GM11168 (cell line): ENCODE results near the gene XIRP1.
"Not testable (repeated sequence)": the region's sequence is repeated elsewhere in the genome, so short reads cannot be mapped to it uniquely, and the experiment has no call there.

Experiments
- in situ Hi-C: fragments of 300-500 bp; cut with MboI; formaldehyde crosslinking; loops from one replicate; pipeline ENCODE4 v1.12.0; 2022; ENCODE audit warnings: low sequenced_read_pairs; ENCODE audit not compliant: unreplicated experiment

XIRP1 gene, protein sequence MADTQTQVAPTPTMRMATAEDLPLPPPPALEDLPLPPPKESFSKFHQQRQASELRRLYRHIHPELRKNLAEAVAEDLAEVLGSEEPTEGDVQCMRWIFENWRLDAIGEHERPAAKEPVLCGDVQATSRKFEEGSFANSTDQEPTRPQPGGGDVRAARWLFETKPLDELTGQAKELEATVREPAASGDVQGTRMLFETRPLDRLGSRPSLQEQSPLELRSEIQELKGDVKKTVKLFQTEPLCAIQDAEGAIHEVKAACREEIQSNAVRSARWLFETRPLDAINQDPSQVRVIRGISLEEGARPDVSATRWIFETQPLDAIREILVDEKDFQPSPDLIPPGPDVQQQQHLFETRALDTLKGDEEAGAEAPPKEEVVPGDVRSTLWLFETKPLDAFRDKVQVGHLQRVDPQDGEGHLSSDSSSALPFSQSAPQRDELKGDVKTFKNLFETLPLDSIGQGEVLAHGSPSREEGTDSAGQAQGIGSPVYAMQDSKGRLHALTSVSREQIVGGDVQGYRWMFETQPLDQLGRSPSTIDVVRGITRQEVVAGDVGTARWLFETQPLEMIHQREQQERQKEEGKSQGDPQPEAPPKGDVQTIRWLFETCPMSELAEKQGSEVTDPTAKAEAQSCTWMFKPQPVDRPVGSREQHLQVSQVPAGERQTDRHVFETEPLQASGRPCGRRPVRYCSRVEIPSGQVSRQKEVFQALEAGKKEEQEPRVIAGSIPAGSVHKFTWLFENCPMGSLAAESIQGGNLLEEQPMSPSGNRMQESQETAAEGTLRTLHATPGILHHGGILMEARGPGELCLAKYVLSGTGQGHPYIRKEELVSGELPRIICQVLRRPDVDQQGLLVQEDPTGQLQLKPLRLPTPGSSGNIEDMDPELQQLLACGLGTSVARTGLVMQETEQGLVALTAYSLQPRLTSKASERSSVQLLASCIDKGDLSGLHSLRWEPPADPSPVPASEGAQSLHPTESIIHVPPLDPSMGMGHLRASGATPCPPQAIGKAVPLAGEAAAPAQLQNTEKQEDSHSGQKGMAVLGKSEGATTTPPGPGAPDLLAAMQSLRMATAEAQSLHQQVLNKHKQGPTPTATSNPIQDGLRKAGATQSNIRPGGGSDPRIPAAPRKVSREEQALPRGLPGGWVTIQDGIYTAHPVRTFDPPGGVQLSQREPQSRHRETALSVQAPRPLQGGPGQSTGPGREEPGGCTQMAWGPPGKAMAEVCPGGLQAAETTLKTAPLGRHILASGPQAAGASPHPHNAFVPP (N-terminal part only)

DNA sequence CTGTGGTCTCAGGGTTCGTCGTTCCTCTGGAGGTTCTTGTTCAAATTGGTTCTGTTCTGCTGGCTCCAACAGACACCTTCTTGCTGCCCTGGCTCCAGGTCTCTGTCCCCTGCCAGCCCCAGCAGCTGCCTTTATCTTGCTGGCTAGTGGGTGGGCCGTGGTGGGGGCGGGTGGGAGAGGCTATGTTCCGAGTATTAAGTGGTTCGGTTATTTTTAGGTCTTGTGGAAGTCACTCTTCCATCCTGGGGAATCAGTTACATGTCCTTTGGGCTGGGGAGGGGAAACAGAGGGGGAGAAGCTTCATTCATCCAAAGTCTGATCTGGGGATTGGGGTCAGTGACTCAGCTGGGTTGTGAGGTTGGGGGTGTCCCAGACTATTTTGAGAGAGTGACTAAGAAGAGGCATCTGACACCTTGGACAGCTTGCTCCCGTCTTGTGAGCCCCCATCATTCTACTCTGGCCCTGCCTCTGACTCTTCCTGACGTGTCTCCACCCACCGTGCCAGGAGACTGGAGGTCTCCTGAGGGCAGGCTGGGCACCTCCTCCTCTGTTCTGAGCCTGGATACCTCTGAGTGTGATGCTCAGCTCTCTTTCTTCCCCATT, at the start of gene XIRP1:
TSS of gene XIRP1 (minus strand) at position 106 of the 603 bp plus-strand sequence. CDS start 3,150 bp downstream, outside the sequence.
- in situ Hi-C loops: loop anchor here (5.0 to 10.0 kb wide), 2 partner anchors 95 to 182 kb away; no protein-coding TSS in a partner anchor

DNA sequence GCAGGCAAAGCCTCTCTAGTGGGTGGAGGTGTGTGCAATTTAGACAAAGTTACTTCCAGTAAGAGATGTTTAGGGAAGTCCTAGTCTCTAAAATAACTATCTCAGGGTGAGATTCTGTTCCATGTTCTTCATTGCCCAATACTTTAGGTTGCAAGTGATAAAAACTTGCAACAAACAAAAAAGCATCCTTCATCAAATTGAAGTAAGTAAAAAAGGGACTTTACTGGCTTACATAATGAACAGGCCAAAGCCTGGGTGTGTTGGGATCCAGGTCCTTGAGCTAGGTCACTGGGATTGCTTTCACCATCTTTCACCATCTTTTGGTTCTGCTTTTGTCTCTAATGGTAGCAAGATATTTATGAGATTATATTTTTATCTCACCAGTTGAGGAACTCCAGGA, 49.2 kb upstream of the XIRP1 start:
- in situ Hi-C loops: no loop called here

DNA sequence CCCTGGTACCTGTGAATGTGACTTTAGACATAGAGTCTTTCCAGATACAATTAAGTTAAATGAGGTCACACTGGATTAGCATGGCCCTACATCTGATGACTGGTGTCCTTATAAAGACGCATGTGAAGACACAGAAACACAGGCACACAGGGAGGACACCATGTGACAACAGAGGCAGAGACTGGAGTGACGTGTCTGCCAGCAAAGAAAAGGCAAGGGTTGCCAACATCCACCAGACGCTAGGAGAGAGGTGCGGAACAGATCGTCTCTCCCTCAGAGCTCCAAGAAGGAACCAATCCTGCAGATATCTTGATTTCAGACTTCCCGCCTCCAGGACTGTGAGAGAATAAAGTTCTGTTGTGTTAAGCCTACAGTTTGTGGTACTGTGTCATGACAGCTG, 44.6 kb upstream of the XIRP1 start:
- in situ Hi-C loops: no loop called here

DNA sequence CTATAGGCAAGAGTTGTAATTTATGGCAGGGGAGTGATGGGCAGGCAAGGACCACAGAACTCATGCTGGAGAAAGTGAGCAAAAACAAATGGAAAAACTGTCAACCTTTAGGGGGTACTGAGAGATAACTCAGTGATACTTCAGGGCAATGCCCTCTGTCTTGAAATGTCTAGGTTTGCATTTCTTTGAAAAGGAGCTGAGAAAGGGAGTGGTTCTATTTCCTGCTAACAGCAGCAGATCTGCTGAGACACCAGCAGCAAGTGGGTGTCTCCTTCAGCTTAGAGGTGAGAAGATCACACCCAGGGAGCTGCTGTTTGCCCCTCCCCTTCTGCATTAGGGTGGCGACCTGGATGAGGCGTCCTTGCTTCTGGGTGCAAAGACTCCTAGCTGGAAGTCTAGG, 42.3 kb upstream of the XIRP1 start:
- in situ Hi-C loops: no loop called here

DNA sequence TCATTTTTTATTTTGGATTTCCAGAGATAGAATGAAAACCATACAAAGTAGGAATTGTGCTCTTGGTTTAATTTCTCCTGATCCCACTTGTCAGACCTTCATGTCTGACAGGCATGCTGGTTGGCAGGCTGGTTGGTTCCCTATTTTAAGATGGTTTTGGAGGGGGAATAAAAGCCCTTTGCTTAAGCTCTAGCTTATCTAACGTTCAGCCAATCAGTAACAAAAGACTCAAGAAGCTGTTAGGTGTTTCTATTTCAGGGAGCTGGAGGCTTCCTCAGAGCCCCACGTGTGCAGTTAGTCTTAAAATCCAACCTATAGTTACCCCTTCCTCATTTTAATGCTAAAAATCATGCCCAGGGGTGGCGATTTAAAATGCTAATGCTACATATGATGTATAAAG, 40.5 kb upstream of the XIRP1 start:
- in situ Hi-C loops: no loop called here

DNA sequence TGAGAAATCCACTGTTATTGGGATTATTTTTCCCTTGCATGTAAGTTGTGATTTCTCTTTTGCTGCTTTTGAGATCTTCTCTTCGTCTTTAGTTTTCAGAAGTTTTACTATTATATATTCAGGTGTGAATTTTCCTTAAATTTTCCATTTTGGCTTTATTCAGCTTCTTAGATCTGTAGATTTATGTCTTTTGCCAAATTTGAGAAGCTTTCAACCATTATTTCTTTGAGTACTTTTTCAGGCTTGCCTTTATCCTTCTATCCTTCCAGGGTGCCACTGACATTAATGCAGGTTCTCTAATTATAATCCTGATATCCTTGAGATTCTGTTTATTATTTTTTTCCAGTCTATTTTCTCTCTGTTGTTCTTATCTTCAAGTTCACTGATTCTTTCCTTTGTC, 38.1 kb upstream of the XIRP1 start:
- in situ Hi-C loops: no loop called here

DNA sequence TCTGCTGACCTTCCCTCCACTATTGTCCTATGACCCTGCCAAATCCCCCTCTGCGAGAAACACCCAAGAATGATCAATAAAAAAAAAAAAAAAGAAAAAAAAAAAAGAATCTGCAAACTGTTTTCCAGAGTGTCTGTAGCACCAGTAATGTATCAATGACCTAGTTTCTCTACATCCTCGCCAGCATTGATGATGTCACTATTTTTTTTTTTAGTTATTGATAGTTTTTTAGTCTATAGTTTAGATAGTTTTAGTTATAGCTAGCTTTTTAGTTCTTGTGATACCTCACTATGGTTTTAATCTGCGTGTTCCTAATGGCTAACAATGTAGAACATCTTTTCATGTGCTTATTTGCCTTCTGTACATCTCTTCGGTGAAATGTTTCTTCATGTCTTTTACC, 36.1 kb upstream of the XIRP1 start:
- in situ Hi-C loops: no loop called here

DNA sequence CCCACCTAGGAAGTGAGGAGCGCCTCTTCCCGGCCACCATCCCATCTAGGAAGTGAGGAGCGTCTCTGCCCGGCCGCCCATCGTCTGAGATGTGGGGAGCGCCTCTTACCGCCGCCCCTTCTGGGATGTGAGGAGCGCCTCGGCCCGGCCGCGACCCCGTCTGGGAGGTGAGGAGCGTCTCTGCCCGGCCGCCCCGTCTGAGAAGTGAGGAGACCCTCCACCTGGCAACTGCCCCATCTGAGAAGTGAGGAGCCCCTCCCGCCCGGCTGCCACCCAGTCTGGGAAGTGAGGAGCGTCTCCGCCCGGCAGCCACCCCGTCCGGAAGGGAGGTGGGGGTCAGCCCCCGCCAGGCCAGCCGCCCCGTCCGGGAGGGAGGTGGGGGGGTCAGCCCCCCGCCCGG, 35.2 kb upstream of the XIRP1 start:
- in situ Hi-C loops: not testable (repeated sequence)

DNA sequence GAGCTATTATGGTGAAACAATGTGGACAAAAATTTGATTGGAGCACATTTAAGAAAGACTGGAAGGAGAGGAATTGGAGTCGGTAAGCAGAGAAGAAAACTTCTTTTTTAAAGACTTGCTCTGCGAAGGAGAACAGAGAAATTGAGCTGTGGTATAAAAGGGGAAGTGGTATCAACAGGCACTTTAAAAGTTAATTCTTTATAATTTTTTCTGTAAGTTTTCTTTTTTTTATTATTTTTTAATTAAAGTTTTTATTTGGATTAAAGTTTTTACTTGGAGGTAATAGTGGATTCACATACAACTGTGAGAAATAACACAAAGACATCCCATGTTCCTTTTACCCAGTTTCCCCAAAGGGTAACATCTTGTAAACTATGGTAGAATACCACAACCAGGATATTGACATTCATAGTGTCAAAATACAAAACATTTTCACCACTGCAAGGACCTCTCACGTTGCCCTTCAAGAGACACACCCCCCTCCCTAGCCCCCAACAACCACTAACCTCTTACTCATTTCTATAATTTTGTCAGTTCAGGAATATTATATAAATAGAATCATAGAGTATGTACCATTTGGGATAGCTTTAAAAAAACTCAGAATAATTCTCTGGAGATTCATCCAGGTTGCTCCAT, 33.8 kb upstream of the XIRP1 start:
- in situ Hi-C loops: no loop called here

DNA sequence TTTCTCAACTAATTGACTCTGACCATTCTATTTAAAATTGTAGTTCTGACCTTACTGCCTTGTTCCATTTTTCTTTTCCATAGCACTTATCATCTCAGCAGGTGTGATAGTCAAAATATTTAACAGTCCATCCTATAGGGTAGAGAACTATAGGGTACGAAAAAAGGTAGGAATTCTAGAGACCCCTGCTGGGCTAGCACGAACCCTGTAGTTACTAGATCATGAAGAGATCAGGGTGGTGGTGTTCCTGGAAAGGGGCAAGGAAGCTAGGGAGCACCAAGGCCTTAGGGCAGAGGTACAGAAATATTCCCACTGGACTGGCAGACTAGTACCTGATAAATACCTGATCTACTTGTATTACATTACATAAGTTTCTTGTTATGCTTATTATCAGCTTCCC, 31.9 kb upstream of the XIRP1 start:
- in situ Hi-C loops: no loop called here

DNA sequence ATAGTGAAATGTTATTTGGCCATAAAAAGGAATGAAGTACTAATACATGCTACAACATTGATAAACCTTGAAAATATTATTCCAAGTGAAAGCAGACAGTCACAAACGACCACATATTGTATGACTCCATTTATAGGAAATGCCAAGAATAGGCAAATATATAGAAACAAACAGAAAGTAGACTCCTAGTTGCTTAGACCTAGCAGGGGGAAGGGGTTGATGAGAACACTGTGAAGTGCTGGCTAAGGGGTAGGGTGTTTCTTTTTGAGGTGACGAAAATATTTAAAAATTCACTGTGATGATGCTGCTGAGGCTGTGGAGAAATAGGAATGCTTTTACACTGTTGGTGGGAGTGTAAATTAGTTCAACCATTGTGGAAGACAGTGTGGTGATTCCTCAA, 30.5 kb upstream of the XIRP1 start:
- in situ Hi-C loops: no loop called here

DNA sequence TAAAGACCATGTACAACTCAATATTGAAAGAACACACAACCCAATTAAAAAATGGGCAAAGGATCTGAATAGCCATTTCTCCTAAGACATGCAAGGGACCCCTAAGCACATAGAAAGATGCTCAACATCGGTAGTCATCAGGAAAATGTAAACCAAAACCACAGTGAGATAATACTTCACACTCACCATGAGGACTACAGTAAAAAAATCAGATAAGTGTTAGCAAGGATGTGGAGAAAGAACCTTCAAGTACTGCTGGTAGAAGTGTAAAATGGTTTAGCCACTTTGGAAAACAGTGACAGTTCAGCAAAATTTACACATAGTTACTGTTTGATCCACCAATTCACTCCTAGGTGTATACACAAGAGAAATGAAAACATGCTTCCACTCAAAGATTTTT, 30.1 kb upstream of the XIRP1 start:
- in situ Hi-C loops: no loop called here

DNA sequence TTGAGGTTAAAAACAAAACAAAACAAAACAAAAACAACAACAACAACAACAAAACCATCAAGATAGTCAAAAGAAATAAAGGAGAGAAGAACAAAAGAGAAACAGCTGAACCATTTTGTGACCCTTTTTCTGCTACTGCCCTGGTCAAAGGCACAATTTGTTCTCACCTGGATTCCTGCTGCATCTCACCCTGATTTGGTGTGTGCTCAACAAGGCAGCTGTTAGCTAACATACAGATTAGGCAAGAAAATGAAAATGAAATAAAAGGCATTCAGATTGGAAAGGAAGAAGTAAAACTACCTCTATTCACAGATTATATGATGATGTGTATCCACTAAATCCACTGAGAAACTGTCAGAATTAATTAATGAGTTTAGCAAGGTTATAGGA, 28.7 kb upstream of the XIRP1 start:
- in situ Hi-C loops: no loop called here

DNA sequence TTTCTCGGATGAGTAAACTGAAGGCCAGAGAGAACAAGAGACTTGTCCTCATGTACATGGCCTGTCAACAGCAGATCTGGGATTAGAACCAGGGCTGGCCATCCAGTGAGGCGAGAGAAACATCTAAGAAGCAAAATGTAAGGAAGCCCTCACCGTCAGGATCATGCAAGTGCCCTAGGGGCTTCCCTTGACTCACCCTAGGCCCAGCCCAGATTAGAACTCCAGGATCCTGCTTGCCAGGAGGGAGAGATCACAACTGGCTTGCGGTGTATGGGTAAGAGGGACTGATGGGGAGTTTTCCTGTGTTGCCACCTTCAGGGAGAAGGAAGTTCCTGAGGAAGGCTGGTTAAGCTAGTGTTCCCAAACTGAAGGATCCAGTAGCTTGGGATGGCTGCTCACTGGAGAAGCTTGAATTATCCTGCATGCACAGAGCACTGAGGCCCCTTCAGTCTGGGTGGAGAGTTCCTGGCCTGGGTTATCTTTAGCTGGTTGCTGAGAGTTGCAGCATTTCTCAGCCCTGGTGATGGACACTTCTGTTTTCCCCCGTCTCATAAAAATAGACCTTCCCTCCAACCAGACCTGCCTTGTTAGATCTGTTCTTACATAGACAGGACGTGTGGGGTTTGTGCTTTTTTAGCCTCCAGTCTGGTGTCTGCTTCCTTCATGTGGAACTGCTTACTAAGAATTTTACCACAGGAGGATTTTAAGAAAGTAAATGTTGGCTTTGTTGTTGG, 28.2 kb upstream of the XIRP1 start:
- in situ Hi-C loops: no loop called here

DNA sequence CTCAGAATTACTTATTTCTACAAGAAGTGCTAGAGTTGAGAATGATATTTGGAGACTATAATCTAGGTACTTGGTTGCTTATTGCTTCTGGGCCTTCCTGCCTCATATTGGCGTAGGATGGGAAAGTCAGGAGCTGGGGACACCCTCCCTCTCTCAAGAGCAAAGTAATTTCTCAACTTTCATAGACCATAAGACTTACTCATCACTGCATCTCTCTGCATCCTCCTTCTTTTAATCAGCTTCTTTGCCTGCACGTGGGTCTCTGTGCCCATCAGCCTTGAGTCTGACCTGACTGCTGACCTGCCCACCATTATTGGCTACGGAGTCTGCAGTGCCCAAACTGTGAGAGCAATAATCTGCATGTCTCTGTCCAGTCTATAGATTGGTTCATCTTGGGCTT, 27.3 kb upstream of the XIRP1 start:
- in situ Hi-C loops: no loop called here

DNA sequence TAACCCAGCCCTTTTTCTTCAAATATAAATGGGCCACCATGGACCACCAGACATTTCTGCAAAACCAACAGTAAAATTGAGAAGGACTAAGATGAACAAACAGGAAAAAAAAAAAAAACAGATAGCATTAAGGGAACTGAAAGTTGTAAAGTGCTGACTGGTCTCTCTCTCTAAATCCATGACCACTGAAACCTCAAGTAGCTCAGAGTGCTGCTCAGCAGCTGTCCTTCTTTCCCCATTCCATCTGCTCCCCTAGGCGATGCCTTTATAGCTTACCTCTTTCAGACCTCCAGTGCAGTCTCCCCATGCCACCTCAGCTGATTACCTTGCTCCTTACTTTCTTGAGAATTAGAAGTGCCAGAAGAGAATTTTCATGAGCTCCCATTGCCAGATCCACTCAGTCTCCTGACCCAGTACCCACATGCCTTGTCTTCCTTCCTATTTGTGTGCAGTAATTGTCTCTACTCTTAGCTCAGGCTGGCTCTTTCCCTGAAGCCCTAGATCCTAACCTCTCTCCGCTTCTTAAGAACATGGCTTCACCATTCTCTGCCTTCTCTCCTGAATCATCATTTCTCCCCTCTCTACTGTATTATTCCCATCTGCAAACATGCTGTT, 23.9 kb upstream of the XIRP1 start:
- in situ Hi-C loops: no loop called here

DNA sequence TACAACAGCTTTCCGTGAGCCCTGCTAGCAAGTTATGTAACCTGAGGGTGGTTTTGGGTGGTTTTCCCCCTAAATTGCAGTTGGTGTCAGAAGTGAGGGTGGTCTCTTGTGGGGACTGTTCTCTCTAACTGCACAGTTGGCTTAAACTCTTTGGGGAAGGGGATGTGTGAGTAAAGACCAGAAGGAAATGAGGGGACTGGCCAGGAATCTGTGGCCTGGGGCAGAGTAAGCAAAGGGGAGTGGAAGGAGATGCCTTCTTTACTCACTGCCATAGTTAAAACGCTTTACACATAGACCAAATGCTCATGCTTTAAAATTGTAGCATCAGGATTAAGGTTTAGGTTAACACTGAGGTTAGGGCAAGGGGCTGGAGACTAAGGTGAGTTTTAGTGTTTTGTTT, 21.2 kb upstream of the XIRP1 start:
- in situ Hi-C loops: no loop called here

DNA sequence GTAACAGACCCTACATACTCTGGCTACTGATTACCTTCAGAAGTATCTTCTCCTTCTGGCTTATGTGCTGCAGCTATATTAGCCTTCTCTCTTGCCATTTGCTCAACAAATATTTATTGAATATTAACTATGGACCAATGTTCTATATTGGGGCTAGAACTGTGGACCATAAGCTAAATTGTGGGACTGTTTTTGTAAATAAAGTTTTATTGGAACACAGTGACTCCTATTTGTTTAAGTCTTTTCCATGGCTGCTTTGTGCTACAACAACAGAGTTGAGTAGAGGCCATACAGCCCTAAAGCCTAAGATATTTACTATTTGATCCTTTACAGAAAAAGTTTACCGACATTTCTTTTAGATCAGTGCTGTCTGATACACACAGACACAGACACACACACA, 20.3 kb upstream of the XIRP1 start:
- in situ Hi-C loops: no loop called here
